GM12878 (cell line): ENCODE measurements around the gene LTBP2. TPM values are rescaled to one million over a fixed set of nuclear protein-coding genes. Genes with fewer than 3 reads are reported as not detected.

ENCODE experiments used
- ATAC-seq: fragments of 200-7000 bp; cut with Tn5 transposase; 3 replicates; pipeline ENCODE4 v1.9.1; 2020; ENCODE audit warnings: mild to moderate bottlenecking, moderate library complexity
- BruUV-seq: library from RNA; stranded (reverse); fragments of 400-500 nt; replicated peaks from 2 replicates; lab custom pipeline; 2021; lab: Mats Ljungman, UMichigan
- CTCF ChIA-PET: fragments of 300-600 bp; sonication (Branson Sonifier 250); formaldehyde crosslinking; extraction: SDS; loops from one replicate; lab custom pipeline; 2021; ENCODE audit warnings: inconsistent platforms; lab: Yijun Ruan, JAX
- POLR2A ChIA-PET: fragments of 350-600 bp; formaldehyde crosslinking; extraction: SDS; loops from one replicate; lab custom pipeline; 2021; ENCODE audit warnings: inconsistent platforms; lab: Charles Lee
- RAD21 ChIA-PET: fragments of 300-600 bp; sonication (Branson Sonifier 250); formaldehyde crosslinking; loops from one replicate; lab custom pipeline; 2023; ENCODE audit warnings: antibody characterized with exemption; ENCODE audit not compliant: unreplicated experiment; lab: Charles Lee
- SMC1A ChIA-PET: fragments of 300-600 bp; sonication (Branson Sonifier 250); formaldehyde crosslinking; loops from one replicate; lab custom pipeline; 2023; ENCODE audit not compliant: unreplicated experiment, uncharacterized antibody; lab: Charles Lee
- DNase-seq: peaks from one replicate; pipeline ENCODE4 v3.0.0-alpha.2; 2011; ENCODE audit warnings: low read depth, low spot score
- FAIRE-seq: peaks from 3 replicates; lab custom pipeline; 2011; peaks lifted over from hg19 to GRCh38; lab: Jason Lieb, UNC
- H2AFZ ChIP-seq: 2 replicates; pipeline ENCODE4 v1.6.0; 2011; ENCODE audit warnings: low read depth, low read length, control low read depth; ENCODE audit not compliant: control insufficient read depth
- H3K27ac ChIP-seq: 2 replicates; pipeline ENCODE4 v1.5.1; 2011; ENCODE audit warnings: control low read depth; ENCODE audit not compliant: control insufficient read depth, insufficient read depth
- H3K27me3 ChIP-seq, 2 experiments: replicated peaks in 1 of 2; 2 replicates each; pipeline versions ENCODE4 v1.6.0 to v1.6.1; 2011; ENCODE audit warnings: low read length in 1 of 2; ENCODE audit not compliant: control insufficient read depth in 2 of 2, insufficient read depth in 2 of 2
- H3K36me3 ChIP-seq, 2 experiments: 2 replicates each; pipeline ENCODE4 v1.5.1; 2011; ENCODE audit warnings: low read length in 1 of 2; ENCODE audit not compliant: control insufficient read depth in 2 of 2, insufficient read depth in 2 of 2
- H3K4me1 ChIP-seq: 2 replicates; pipeline ENCODE4 v1.6.1; 2011; ENCODE audit warnings: mild to moderate bottlenecking, low read length, moderate library complexity, mixed read lengths; ENCODE audit not compliant: control insufficient read depth, insufficient read depth
- H3K4me2 ChIP-seq: 2 replicates; pipeline ENCODE4 v1.6.0; 2011; ENCODE audit warnings: control low read depth; ENCODE audit not compliant: control insufficient read depth, insufficient read depth
- H3K4me3 ChIP-seq: fragments of 200-600 bp; sonication (generic); 2 replicates; pipeline ENCODE4 v1.5.1; 2016
- H3K79me2 ChIP-seq: 2 replicates; pipeline ENCODE4 v1.6.0; 2011; ENCODE audit warnings: low read length; ENCODE audit not compliant: control insufficient read depth, insufficient read depth
- H3K9ac ChIP-seq: 2 replicates; pipeline ENCODE4 v1.8.0; 2011; ENCODE audit warnings: low read length, control low read depth, mixed read lengths; ENCODE audit not compliant: control insufficient read depth, insufficient read depth
- H3K9me3 ChIP-seq: replicated peaks from 3 replicates; pipeline ENCODE4 v1.5.1; 2011; ENCODE audit warnings: mild to moderate bottlenecking, low read length; ENCODE audit not compliant: control insufficient read depth, insufficient read depth
- H4K20me1 ChIP-seq: 2 replicates; pipeline ENCODE4 v1.6.0; 2011; ENCODE audit not compliant: control insufficient read depth, insufficient read depth
- NFXL1 ChIP-seq: fragments of 450-650 bp; IDR thresholded peaks from 2 replicates; pipeline ENCODE4 v1.6.1; 2017; ENCODE audit warnings: antibody characterized with exemption, mild to moderate bottlenecking, borderline replicate concordance
- WGBS: methylation state at CpG from one replicate; pipeline ENCODE4 v1.1.6; 2016; ENCODE audit warnings: low lambda C conversion rate; ENCODE audit not compliant: insufficient replicate concordance, insufficient coverage; ENCODE audit errors: missing lambda C conversion rate; 5-methylcytosine and 5-hydroxymethylcytosine counted together
- in situ Hi-C: fragments of 300-500 bp; cut with MboI; formaldehyde crosslinking; loops from 9 replicates; pipeline ENCODE4 v1.14.3; 2018; ENCODE audit warnings: mixed read lengths
- intact Hi-C: fragments of 100-400 bp; cut with micrococcal nuclease; formaldehyde crosslinking; loops from one replicate; pipeline ENCODE4 v1.14.2; 2022; ENCODE audit not compliant: unreplicated experiment
- polyA plus RNA-seq, 11 experiments: library from polyadenylated mRNA; depleted of rRNA in 4 of 11; unstranded in 6 of 11; stranded (reverse) in 5 of 11; fragments of >200 nt; fragmentation: Nextera tagmentation in 4 of 11; fragmentation: Illumina TruSeq in 1 of 11; extraction: Ambion mirVana in 4 of 11; extraction: Trizol in 1 of 11; gene quantifications; 1 replicate in 1 of 11; 2 replicates in 10 of 11; pipeline versions ENCODE4 v1.2.1 to v1.2.3, GENCODE V29; 2011 to 2016; ENCODE audit warnings: inconsistent platforms in 2 of 11, missing spikeins in 2 of 11, low read depth in 1 of 11
- total RNA-seq, 4 experiments: library from RNA; depleted of rRNA in 3 of 4; stranded (reverse); fragments of >200 nt in 3 of 4; fragmentation: Illumina TruSeq in 1 of 4; extraction: Trizol in 1 of 4; gene quantifications; 2 replicates each; pipeline versions ENCODE4 v1.2.1 to v1.2.3, GENCODE V29; 2013 to 2021
- TF ChIP-seq, protein P1 (sequence below): fragments of 450-650 bp; formaldehyde crosslinking; IDR thresholded peaks from 2 replicates; pipeline ENCODE4 v1.4.0; 2020; ENCODE audit warnings: mild to moderate bottlenecking, moderate library complexity

Gene LTBP2
- total and polyA plus RNA-seq, 10 of the 15 experiments (the other 5 are each of a cell fraction or from before 2014, with no cell fraction given), result 0.03 to 0.23 (median 0.06) TPM; not detected in 1

DNA sequence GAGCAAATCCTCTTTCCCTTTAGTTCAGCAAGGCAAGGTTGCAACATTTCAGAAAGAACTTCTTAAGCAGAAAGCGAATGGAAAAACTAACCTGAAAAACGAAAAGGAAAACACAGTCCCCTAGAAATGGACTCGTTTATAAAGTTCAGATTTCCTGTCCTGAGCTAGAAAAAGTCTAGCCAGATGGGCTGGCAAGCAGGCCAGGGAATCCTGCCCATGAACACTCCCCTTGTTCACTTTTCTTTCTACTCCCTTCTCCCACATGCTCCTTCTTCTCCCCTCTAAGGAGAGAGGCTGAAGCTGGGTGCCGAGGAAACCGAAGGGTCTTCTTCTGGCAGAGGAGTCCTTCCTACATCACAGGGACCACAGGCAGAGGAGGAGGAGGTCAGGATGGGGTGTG, 27.1 kb downstream of the LTBP2 start:
- ATAC-seq (no peak), DNase-seq (no peak), FAIRE-seq (no peak)
- H3K9me3 ChIP-seq, result no peaks in the 10 kb centered on the region
- TF ChIP-seq, protein P1, sequence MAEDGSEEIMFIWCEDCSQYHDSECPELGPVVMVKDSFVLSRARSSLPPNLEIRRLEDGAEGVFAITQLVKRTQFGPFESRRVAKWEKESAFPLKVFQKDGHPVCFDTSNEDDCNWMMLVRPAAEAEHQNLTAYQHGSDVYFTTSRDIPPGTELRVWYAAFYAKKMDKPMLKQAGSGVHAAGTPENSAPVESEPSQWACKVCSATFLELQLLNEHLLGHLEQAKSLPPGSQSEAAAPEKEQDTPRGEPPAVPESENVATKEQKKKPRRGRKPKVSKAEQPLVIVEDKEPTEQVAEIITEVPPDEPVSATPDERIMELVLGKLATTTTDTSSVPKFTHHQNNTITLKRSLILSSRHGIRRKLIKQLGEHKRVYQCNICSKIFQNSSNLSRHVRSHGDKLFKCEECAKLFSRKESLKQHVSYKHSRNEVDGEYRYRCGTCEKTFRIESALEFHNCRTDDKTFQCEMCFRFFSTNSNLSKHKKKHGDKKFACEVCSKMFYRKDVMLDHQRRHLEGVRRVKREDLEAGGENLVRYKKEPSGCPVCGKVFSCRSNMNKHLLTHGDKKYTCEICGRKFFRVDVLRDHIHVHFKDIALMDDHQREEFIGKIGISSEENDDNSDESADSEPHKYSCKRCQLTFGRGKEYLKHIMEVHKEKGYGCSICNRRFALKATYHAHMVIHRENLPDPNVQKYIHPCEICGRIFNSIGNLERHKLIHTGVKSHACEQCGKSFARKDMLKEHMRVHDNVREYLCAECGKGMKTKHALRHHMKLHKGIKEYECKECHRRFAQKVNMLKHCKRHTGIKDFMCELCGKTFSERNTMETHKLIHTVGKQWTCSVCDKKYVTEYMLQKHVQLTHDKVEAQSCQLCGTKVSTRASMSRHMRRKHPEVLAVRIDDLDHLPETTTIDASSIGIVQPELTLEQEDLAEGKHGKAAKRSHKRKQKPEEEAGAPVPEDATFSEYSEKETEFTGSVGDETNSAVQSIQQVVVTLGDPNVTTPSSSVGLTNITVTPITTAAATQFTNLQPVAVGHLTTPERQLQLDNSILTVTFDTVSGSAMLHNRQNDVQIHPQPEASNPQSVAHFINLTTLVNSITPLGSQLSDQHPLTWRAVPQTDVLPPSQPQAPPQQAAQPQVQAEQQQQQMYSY (CRISPR knock-in tag), result no peak
- no peak for TF ChIP-seq NFXL1
- 50% methylated on average over 5 of the region's 5 CpGs for WGBS
- CTCF ChIA-PET, result no interaction called here
- no TSS peak for BruUV-seq
- no peak overlapping the region for H3K27ac ChIP-seq
- no peak overlapping the region for H3K4me3 ChIP-seq
- no peak overlapping the region for H3K4me2 ChIP-seq
- in situ Hi-C loops, result no loop called here
- H3K9ac ChIP-seq, result no peak overlapping the region
- SMC1A ChIA-PET, result interaction anchor here (1.2 kb wide), 1 partner anchor 9 kb away, joined by 3 read pairs; no protein-coding TSS in a partner anchor
- RAD21 ChIA-PET, result no interaction called here
- H3K27me3 ChIP-seq, result no peaks in the 10 kb centered on the region
- POLR2A ChIA-PET, result no interaction called here
- H3K4me1 ChIP-seq, result no peaks in the 10 kb centered on the region
- H3K79me2 ChIP-seq, result no peaks in the 10 kb centered on the region
- H4K20me1 ChIP-seq, result no peaks in the 10 kb centered on the region
- no peaks in the 10 kb centered on the region for H3K36me3 ChIP-seq
- intact Hi-C loops, result no loop called here
- H2AFZ ChIP-seq, result no peak overlapping the region
